GM12878 (cell line): ENCODE measurements around the gene RBBP5.

ENCODE experiments used
- CEBPB ChIP-seq, 2 experiments: fragments of 150-350 bp in 1 of 2; IDR thresholded peaks; 2 replicates each; pipeline ENCODE4 v1.6.1; 2012 to 2014; ENCODE audit warnings: low read depth in 2 of 2, low read length in 2 of 2, borderline replicate concordance in 1 of 2, inconsistent platforms in 1 of 2
- EZH2 ChIP-seq: IDR thresholded peaks from 2 replicates; pipeline ENCODE4 v1.6.1; 2012; ENCODE audit warnings: low read depth, mild to moderate bottlenecking, control low read depth, inconsistent platforms, low read length, borderline replicate concordance; ENCODE audit not compliant: control insufficient read depth
- NR2C2 ChIP-seq: IDR thresholded peaks from 2 replicates; pipeline ENCODE4 v1.6.1; 2011; ENCODE audit warnings: borderline replicate concordance, low read depth; ENCODE audit not compliant: control insufficient read depth, insufficient read length
- PAX5 ChIP-seq: IDR thresholded peaks from 2 replicates; pipeline ENCODE4 v1.6.1; 2011; ENCODE audit warnings: low read depth, low read length, borderline replicate concordance
- POLR2A ChIP-seq: IDR thresholded peaks from 2 replicates; pipeline ENCODE4 v1.6.1; 2011; ENCODE audit warnings: low read depth, mild to moderate bottlenecking, low read length
- RAD51 ChIP-seq: fragments of 450-650 bp; IDR thresholded peaks from 2 replicates; pipeline ENCODE4 v1.6.1; 2016; ENCODE audit warnings: moderate library complexity, mild to moderate bottlenecking, inconsistent platforms
- SMC3 ChIP-seq: IDR thresholded peaks from 2 replicates; pipeline ENCODE4 v1.6.1; 2011; ENCODE audit warnings: low read length, improper control_type of control experiment, borderline replicate concordance
- TAF1 ChIP-seq: IDR thresholded peaks from 2 replicates; pipeline ENCODE4 v1.6.1; 2011; ENCODE audit warnings: mild to moderate bottlenecking, low read depth, low read length, borderline replicate concordance
- TF ChIP-seq, protein P1 (sequence below), 3 experiments: IDR thresholded peaks in 2 of 3; conservative IDR thresholded peaks in 1 of 3; 2 replicates each; pipeline ENCODE4 v1.5.1; 2011; ENCODE audit warnings: low read depth in 3 of 3, low read length in 3 of 3, mild to moderate bottlenecking in 3 of 3, control low read depth in 2 of 3, moderate library complexity in 2 of 3, inconsistent platforms in 1 of 3, mixed read lengths in 1 of 3; ENCODE audit not compliant: control insufficient read depth in 2 of 3, insufficient read depth in 1 of 3; ENCODE audit errors: extremely low read depth in 1 of 3
- TF ChIP-seq, protein P2 (sequence below): IDR thresholded peaks from 2 replicates; pipeline ENCODE4 v1.6.1; 2011; ENCODE audit warnings: low read depth, mild to moderate bottlenecking, low read length, moderate library complexity, borderline replicate concordance; ENCODE audit errors: extremely low read depth

DNA sequence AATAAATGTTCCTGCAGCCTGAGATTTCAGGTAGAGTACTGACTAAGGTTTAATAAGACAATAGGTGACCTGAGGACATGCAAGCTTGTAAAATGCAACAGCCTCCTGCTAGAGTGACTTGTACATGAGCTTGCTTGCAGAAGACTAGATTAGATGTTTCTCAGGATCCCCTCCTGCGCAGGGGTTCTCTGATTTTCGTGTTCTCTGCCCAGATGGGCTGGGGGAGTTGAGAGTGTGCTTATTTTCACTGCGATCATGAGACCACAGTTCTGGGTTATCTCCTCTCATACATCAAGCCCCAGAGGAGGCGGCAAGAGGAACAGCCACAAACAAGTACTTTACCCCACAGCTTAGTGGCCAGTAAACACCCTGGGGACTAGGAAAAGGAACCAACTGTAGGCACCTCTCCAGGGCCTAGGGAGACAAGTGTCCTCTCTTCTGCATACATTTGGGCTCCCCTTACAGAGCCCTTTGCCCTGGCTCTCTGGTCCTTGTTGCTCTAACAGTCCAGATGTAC lies 45.5 kb downstream of the RBBP5 start:
- TF ChIP-seq TAF1 (no peak), EZH2 (no peak), POLR2A (no peak), NR2C2 (no peak), CEBPB (IDR thresholded peaks at IDR 0.05; ENCODE audit: borderline replicate concordance in 1 of 2, low read depth in 2 of 2, low read length in 2 of 2) (no peak), RAD51 (no peak), SMC3 (no peak), PAX5 (no peak)
- TF ChIP-seq, protein P1, sequence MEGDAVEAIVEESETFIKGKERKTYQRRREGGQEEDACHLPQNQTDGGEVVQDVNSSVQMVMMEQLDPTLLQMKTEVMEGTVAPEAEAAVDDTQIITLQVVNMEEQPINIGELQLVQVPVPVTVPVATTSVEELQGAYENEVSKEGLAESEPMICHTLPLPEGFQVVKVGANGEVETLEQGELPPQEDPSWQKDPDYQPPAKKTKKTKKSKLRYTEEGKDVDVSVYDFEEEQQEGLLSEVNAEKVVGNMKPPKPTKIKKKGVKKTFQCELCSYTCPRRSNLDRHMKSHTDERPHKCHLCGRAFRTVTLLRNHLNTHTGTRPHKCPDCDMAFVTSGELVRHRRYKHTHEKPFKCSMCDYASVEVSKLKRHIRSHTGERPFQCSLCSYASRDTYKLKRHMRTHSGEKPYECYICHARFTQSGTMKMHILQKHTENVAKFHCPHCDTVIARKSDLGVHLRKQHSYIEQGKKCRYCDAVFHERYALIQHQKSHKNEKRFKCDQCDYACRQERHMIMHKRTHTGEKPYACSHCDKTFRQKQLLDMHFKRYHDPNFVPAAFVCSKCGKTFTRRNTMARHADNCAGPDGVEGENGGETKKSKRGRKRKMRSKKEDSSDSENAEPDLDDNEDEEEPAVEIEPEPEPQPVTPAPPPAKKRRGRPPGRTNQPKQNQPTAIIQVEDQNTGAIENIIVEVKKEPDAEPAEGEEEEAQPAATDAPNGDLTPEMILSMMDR (IDR thresholded peaks at IDR 0.05 in 2 of 3, conservative IDR thresholded peaks at IDR 0.05 in 1 of 3; ENCODE audit: control insufficient read depth in 2 of 3, extremely low read depth in 1 of 3, insufficient read depth in 1 of 3, low read depth in 3 of 3, low read length in 3 of 3), result no peak
- TF ChIP-seq, protein P2, sequence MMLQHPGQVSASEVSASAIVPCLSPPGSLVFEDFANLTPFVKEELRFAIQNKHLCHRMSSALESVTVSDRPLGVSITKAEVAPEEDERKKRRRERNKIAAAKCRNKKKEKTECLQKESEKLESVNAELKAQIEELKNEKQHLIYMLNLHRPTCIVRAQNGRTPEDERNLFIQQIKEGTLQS, result no peak
